Measurements from ENCODE around the gene NRG2.

NRG2 gene

GRCh38 chr5:139808481-139809330, 234.4 kb downstream of the NRG2 start:
- no peak for DNase-seq

DNA sequence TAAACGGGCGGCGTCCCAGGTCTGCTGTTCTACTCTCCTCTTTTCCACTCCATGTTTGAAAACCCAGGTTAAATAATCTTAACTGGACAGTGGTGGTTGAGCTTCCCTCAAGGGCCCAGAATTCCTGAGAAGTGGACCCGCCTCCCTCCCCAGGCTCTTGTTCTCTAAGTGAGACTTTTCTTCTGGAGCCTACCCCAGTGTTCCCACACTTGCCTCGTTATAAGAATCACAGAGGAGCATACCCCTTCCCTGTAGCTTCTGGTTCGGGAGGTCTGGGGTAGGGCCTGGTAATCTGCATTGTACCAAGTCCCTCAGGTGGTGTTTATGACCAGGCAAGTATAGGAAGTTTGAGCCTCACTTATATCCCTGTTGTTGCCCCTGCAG, 235.5 kb downstream of the NRG2 start:
- DNase-seq, result no peak

- no peak for DNase-seq
Observed at GRCh38 chr5:139806726-139807646, 236.1 kb downstream of the NRG2 start.

DNA sequence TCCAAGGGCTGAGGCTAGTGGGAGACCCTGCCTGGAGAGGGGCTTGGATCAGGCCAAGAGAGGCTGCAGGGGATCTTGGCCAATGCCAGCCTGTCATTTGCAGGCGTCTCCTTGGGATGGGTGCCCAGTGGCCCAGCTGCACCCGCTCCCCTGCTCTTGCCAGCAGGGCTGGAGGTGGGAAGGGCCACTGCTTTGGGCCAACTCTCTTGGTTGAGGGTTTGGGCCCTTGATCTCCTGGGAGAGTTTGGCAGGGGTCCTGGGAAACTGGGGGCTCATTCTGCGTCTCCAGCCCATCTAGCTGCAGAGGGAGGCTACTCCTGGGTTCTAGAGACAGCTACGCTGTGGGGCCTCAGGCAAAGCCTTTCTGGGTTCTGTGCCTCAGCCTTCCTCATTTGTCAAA, 237.0 kb downstream of the NRG2 start:
- no peak for DNase-seq

DNA sequence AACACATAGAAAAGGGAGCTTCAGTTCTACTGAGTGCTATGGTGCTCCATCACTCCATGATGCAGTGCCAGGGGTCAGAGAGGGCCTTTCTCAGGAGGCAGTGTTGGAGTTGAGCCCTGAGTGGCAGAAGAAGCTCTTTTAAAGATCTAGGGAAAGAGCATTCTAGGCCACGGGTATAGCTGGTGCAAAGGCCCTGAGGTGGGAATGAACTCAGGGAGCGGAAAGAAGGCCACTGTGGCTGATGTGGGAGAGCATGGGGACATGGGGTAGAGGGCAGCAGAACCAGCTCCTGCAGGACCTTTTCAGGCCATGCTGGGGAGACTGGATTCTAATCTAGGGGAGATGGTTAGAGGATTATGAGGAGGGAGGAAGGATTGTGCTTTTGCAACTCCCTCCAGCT, 237.6 kb downstream of the NRG2 start:
- no peak for DNase-seq

GRCh38 chr5:139804800-139805397, 238.2 kb downstream of the NRG2 start:
- DNase-seq, result no peak

DNA sequence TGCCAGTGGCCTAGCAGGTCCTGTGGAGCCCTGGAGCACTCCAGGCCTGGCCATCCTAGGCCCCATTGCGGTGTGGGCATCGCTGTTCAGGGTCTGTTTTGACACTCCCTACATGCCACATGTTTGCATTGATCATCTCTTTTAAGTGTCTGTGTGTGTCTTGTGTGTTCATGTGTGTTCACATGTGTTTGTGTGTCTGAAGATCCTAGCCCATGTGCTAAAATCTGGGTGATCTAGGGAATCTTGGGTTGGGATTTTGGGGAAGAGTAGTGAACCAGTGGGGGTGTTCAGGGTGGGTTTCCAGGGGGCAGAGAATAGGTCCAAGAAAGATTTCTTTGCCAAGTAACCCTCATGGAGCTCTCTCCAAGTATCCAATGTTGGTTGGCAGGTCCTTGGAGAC, 239.1 kb downstream of the NRG2 start:
- DNase-seq, result no peak

- no peak for DNase-seq
Observed at GRCh38 chr5:139799359-139799758, 243.7 kb downstream of the NRG2 start.

DNA sequence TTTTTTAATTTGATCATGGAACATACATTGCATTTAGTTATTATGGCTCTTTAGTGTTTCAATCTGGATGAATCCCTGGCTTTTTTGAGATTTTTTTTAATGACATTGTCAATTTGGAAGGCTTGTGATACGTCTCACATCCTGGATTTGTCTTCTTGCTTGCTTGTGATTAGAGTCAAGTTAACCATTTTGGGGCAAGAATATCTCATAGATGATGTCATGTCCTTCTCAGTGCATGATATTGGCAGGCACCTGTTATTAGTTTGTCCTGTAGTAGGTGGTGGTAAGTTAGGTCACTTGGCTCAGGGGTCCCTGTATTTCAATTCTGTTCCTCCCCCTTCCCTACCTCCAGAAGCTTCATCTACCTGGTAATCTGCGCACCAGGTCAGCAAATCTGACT, 244.2 kb downstream of the NRG2 start:
- DNase-seq, result no peak

DNA sequence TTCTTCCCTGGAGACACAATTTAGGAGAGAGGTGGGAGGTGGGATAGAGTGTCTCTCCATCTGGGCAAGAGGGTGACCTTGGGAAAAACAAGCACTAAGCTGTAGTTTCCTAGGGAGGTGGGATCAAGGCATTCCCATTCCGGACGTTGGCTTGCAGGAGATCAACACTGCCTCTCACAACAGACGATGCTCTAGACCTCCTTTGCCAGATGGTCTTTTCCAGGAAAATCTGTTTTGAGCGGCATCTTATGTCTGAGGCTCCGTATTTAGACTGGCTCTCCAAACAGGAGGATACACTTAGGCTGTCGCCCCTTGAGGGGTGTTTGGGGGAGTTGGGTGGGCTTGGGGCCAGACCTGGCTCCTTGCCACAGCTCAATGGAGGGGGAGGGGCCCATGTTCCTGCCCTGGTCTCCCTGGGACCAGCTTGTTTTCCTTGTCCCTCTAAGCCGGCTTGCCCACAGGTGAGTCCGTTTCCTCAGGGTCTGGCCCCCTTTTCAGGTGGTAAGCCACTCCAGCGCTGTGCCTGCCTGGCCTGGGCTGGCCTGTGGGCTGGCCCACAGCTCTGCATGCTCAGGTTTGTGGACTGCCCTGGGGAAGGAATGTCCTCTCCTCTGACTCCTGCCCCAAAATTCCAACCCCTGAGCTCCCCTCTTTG, 245.1 kb downstream of the NRG2 start:
- no peak for DNase-seq

DNA sequence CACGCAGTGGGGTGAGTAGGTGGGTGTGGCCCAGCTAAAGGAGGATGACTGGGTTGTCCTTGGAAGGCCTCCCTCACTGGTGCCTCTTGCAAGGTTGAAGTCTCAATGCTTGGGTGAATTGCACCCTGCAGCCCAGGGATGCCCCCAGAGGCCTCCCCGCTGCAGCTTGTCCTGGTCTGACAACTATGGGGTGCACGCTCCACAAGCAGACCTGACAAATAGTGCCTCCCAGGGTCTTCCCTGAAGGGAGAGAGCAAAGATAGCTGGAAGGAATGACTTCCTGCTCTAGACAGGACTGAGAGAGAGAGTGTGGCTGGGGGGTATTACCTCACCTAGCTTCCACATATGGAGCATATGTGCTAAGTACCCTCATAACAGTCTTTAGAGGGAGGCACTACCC, 245.8 kb downstream of the NRG2 start:
- DNase-seq, result no peak

Measured in inflammatory macrophage treated with lipopolysaccharide for 4 hours (primary cell).